Tibial nerve (tissue), 4 donors: ENCODE data around the gene COA8. TPM values are rescaled to one million over a fixed set of nuclear protein-coding genes. Genes with fewer than 3 reads are reported as not detected.

Source experiments
- DNase-seq, 2 donors: peaks; one replicate each; pipeline ENCODE4 v3.0.0-alpha.2; 2019; ENCODE audit warnings: low spot score in 2 of 2
- H3K27ac ChIP-seq, 4 donors: fragments of 200-600 bp; sonication (generic) in 3 of 4; one replicate each; pipeline ENCODE4 v1.5.1; 2017 to 2019; ENCODE audit warnings: mild to moderate bottlenecking in 1 of 4
- H3K27me3 ChIP-seq, 2 donors: fragments of 200-600 bp; sonication (generic) in 1 of 2; one replicate each; pipeline versions ENCODE4 v1.5.1 to v1.6.0; 2017 to 2019
- H3K36me3 ChIP-seq, 3 donors: fragments of 200-600 bp; sonication (generic); one replicate each; pipeline ENCODE4 v1.5.1; 2018 to 2019
- H3K4me1 ChIP-seq, 4 donors: fragments of 200-600 bp; sonication (generic) in 3 of 4; one replicate each; pipeline ENCODE4 v1.5.1; 2017 to 2019
- H3K4me3 ChIP-seq, 4 donors: fragments of 200-600 bp; sonication (generic) in 3 of 4; one replicate each; pipeline ENCODE4 v1.5.1; 2017 to 2019; ENCODE audit warnings: mild to moderate bottlenecking in 1 of 4, moderate library complexity in 1 of 4
- H3K9me3 ChIP-seq, 4 donors: fragments of 200-600 bp; sonication (generic) in 3 of 4; one replicate each; pipeline ENCODE4 v1.5.1; 2017 to 2019
- EP300 ChIP-seq, 2 donors: sonication (generic); formaldehyde crosslinking; IDR thresholded peaks; one replicate each; pipeline ENCODE4 v1.6.1; 2017; ENCODE audit warnings: antibody characterized with exemption in 2 of 2, mild to moderate bottlenecking in 1 of 2
- POLR2A ChIP-seq, 2 donors: fragments of 450-650 bp; IDR thresholded peaks; one replicate each; pipeline ENCODE4 v1.6.1; 2017; ENCODE audit warnings: antibody characterized with exemption in 2 of 2, mild to moderate bottlenecking in 2 of 2, moderate library complexity in 2 of 2
- WGBS, 2 donors: methylation state at CpG; one replicate each; pipeline ENCODE4 v1.1.5; 2018; 5-methylcytosine and 5-hydroxymethylcytosine counted together
- total RNA-seq, 4 donors: library from RNA; depleted of rRNA; stranded (reverse); fragments of >200 nt; gene quantifications; one replicate each; pipeline ENCODE4 v1.1.0, GENCODE V29; 2016
- TF ChIP-seq, protein P1 (sequence below), 5 experiments: fragments of 200-600 bp in 3 of 5; fragments of 450-650 bp in 2 of 5; sonication (generic) in 3 of 5; IDR thresholded peaks; one replicate each; pipeline ENCODE4 v1.5.1; 2016 to 2019; ENCODE audit warnings: antibody characterized with exemption in 5 of 5, mild to moderate bottlenecking in 3 of 5, moderate library complexity in 2 of 5

The COA8 gene
- total RNA-seq, 4 donors from 2014 or later, result 7.2 to 31.6 (median 12.3) TPM

DNA sequence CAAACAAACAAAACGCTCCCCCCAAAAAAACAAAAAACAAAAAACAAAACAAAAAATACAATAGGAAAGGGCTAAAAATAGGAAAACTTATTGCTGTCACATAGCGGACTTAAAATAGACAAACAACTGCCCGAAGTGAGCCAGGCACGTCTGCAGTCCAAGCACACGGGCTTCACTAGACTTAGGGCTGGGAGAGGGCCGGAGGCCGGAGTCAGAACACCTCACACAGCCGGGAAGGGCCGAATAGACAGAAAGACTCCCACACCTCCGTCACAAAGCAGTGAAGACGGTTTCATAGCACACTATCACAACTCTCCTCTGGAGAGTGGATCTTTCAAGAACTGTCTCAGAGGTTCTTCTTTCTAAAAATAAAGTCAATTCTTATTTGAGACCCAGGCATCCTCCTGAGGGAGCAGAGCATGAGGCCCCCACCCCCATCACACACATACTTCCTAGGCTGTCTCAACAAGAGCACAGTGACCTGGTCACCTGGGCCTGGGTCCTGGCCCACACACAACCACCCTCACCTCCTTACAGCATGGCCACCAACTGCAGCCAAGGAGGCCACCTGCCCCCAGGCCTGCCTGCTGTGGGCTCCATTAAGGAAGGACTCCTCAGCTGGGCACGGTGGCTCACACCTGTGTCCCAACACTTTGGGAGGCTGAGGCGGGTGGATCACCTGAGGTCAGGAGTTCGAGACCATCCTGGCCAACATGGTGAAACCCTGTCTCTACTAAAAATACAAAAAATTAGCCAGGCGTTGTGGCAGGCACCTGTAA lies 7.0 kb upstream of the COA8 start:
- DNase-seq, result no peak
- peaks cover 0 to 80% (median 45%) of the 10 kb centered on the region in 4 donors for H3K4me1 ChIP-seq
- TF ChIP-seq POLR2A (IDR thresholded peaks at IDR 0.05) (no peak), EP300 (IDR thresholded peaks at IDR 0.05) (no peak)
- TF ChIP-seq, protein P1, sequence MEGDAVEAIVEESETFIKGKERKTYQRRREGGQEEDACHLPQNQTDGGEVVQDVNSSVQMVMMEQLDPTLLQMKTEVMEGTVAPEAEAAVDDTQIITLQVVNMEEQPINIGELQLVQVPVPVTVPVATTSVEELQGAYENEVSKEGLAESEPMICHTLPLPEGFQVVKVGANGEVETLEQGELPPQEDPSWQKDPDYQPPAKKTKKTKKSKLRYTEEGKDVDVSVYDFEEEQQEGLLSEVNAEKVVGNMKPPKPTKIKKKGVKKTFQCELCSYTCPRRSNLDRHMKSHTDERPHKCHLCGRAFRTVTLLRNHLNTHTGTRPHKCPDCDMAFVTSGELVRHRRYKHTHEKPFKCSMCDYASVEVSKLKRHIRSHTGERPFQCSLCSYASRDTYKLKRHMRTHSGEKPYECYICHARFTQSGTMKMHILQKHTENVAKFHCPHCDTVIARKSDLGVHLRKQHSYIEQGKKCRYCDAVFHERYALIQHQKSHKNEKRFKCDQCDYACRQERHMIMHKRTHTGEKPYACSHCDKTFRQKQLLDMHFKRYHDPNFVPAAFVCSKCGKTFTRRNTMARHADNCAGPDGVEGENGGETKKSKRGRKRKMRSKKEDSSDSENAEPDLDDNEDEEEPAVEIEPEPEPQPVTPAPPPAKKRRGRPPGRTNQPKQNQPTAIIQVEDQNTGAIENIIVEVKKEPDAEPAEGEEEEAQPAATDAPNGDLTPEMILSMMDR (IDR thresholded peaks at IDR 0.05), result no peak
- 82 to 85% methylated on average over 15 of the region's 15 CpGs for WGBS, 2 donors
- no peaks in the 10 kb centered on the region for H3K27me3 ChIP-seq
- H3K27ac ChIP-seq, result peak overlapping the region in 1 of 4 donors; percentile 5
- peaks cover 0 to 17% (median 0%) of the 10 kb centered on the region in 3 donors for H3K36me3 ChIP-seq
- no peak overlapping the region for H3K4me3 ChIP-seq
- H3K9me3 ChIP-seq, result no peaks in the 10 kb centered on the region

DNA sequence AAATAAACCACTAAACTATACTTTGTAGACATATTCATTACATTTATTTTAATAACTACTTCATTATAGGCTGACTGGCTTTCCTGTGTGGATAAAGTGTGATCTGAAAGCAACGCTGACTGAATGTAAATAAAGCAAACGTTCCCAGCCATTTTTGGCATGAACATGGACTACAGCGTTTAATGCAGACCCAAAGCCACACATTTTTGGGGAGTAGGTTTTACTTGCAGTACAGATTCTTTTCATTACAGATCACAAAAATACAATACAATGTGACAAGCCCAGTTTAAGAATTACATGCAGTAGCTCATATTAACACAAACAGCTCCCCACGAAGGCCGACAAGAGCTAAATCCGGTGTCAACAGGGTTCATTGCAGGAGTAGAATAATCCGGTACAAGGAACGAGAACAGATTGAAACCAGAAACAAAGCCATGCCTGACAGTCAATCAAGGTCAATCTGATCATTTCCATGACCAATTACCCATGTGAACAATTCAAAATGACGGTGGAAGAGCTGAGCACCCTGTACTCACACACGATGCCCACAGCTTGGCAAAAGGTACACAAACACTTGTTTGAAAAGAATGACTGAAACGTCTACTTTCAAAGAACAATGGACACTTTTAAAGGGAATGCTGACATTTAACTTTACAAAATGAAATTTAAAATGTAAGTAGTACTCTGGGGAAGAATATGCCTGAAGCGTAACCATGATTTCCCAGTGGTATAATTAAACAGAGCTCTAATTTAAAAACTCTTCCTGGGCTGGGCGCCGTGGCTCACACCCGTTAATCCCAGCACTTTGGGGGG lies 5.6 kb upstream of the COA8 start:
- Histone ChIP-seq H3K4me1 (peaks cover 0 to 76% (median 44%) of the 10 kb centered on the region in 4 donors), H3K36me3 (peaks cover 0 to 17% (median 0%) of the 10 kb centered on the region in 3 donors), H3K9me3 (no peaks in the 10 kb centered on the region), H3K27me3 (no peaks in the 10 kb centered on the region), H3K4me3 (no peak overlapping the region), H3K27ac (peak overlapping the region; percentile 2 to 88 (median 55))
- WGBS, 2 donors, result 37 to 39% methylated on average over 15 of the region's 15 CpGs
- TF ChIP-seq EP300 (IDR thresholded peaks at IDR 0.05) (no peak), POLR2A (IDR thresholded peaks at IDR 0.05) (no peak)
- TF ChIP-seq, protein P1 (IDR thresholded peaks at IDR 0.05), result no peak
- no peak for DNase-seq

GRCh38 chr14:103558071-103558882 lies 4.5 kb upstream of the COA8 start:
- peak overlapping the region in 2 of 4 donors; percentile 74 to 88 for H3K27ac ChIP-seq
- H3K4me3 ChIP-seq, result no peak overlapping the region
- 65 to 72% methylated on average over 15 to 16 of the region's 16 CpGs for WGBS, 2 donors
- no peaks in the 10 kb centered on the region for H3K9me3 ChIP-seq
- peaks cover 0 to 66% (median 38%) of the 10 kb centered on the region in 4 donors for H3K4me1 ChIP-seq
- peaks cover 0 to 17% (median 0%) of the 10 kb centered on the region in 3 donors for H3K36me3 ChIP-seq
- H3K27me3 ChIP-seq, result no peaks in the 10 kb centered on the region
- DNase-seq, result no peak
- TF ChIP-seq, protein P1 (IDR thresholded peaks at IDR 0.05), result no peak
- peak in 1 of 2 donors; percentile 28 for TF ChIP-seq EP300 (IDR thresholded peaks at IDR 0.05)

GRCh38 chr14:103559766-103560165 lies 3.0 kb upstream of the COA8 start:
- Histone ChIP-seq H3K36me3 (peaks cover 0 to 17% (median 0%) of the 10 kb centered on the region in 3 donors), H3K27ac (peak overlapping the region in 2 of 4 donors; percentile 67 to 74), H3K4me1 (peaks cover 4 to 75% (median 50%) of the 10 kb centered on the region in 4 donors), H3K27me3 (no peaks in the 10 kb centered on the region), H3K9me3 (no peaks in the 10 kb centered on the region), H3K4me3 (no peak overlapping the region)
- no peak for TF ChIP-seq EP300 (IDR thresholded peaks at IDR 0.05)
- no peak for TF ChIP-seq POLR2A (IDR thresholded peaks at IDR 0.05)
- 58 to 69% methylated on average over 9 of the region's 9 CpGs for WGBS, 2 donors
- no peak for DNase-seq

DNA sequence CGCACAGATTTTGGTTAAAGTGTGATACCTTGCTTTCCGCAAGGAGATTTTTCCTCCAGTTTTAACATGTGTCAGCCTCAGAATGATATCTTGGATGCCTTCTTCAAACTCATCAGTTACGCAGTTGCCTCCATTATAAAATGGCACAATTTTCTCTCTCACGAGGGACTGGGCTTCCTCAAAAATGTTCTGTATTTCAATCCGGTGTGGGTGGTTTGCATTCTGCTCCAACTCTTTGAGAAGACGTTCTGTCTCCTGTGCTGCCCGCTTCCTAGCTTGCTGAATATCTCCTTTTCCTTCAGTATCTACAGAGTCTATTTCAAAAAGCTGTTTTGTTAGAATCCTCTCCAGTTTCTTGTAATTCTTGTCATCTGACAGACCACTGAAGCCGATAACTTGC lies 2.1 kb upstream of the COA8 start:
- peak overlapping the region in 3 of 4 donors; percentile 22 to 95 (median 94) for H3K27ac ChIP-seq
- no peaks in the 10 kb centered on the region for H3K27me3 ChIP-seq
- TF ChIP-seq, protein P1 (IDR thresholded peaks at IDR 0.05), result no peak
- TF ChIP-seq POLR2A (IDR thresholded peaks at IDR 0.05), result peak in 1 of 2 donors; percentile 9
- no peak for TF ChIP-seq EP300 (IDR thresholded peaks at IDR 0.05)
- H3K4me1 ChIP-seq, result peaks cover 4 to 83% (median 52%) of the 10 kb centered on the region in 4 donors
- peaks cover 0 to 17% (median 0%) of the 10 kb centered on the region in 3 donors for H3K36me3 ChIP-seq
- H3K4me3 ChIP-seq, result peak overlapping the region in 2 of 4 donors; percentile 97 to 99
- H3K9me3 ChIP-seq, result no peaks in the 10 kb centered on the region
- 60 to 64% methylated on average over 8 of the region's 8 CpGs for WGBS, 2 donors
- no peak for DNase-seq
